CD14-positive monocyte (primary cell): Measurements from ENCODE around the gene PDE11A. TPM values are rescaled to one million over a fixed set of nuclear protein-coding genes. Genes with fewer than 3 reads are reported as not detected.

Experiments used
- DNase-seq, 3 donors: peaks; one replicate each; pipeline ENCODE4 v3.0.0-alpha.2; 2011 to 2022
- H2AFZ ChIP-seq: 2 replicates; pipeline ENCODE4 v1.6.0; 2012; ENCODE audit warnings: mild to moderate bottlenecking, low read depth, low read length, inconsistent platforms; ENCODE audit not compliant: insufficient read depth, poor library complexity, severe bottlenecking
- H3K27ac ChIP-seq, 2 donors: 1 replicate in 1 of 2; 2 replicates in 1 of 2; pipeline ENCODE4 v1.5.1; 2012 to 2013; ENCODE audit warnings: low read length in 2 of 2, control low read depth in 1 of 2, inconsistent platforms in 1 of 2, low read depth in 1 of 2, mild to moderate bottlenecking in 1 of 2
- H3K27me3 ChIP-seq, 2 donors: one replicate each; pipeline versions ENCODE4 v1.6.0 to v1.6.1; 2011 to 2013; ENCODE audit warnings: low read length in 2 of 2; ENCODE audit not compliant: control insufficient read depth in 2 of 2, insufficient read depth in 2 of 2
- H3K36me3 ChIP-seq, 2 donors: replicated peaks in 1 of 2; 1 replicate in 1 of 2; 2 replicates in 1 of 2; pipeline versions ENCODE4 v1.5.1 to v1.6.1; 2012 to 2013; ENCODE audit warnings: low read length in 2 of 2, control low read depth in 1 of 2, inconsistent platforms in 1 of 2, mild to moderate bottlenecking in 1 of 2; ENCODE audit not compliant: insufficient read depth in 2 of 2, control insufficient read depth in 1 of 2
- H3K4me1 ChIP-seq, 2 donors: 1 replicate in 1 of 2; 2 replicates in 1 of 2; pipeline versions ENCODE4 v1.5.1 to v1.6.1; 2012 to 2013; ENCODE audit warnings: low read length in 2 of 2, control low read depth in 1 of 2, inconsistent platforms in 1 of 2, mild to moderate bottlenecking in 1 of 2, moderate library complexity in 1 of 2; ENCODE audit not compliant: insufficient read depth in 2 of 2, control insufficient read depth in 1 of 2
- H3K4me2 ChIP-seq: replicated peaks from 2 replicates; pipeline ENCODE3; 2012; ENCODE audit warnings: low read length, moderate library complexity, mild to moderate bottlenecking; ENCODE audit not compliant: poor library complexity, severe bottlenecking; ENCODE audit errors: extremely low read depth
- H3K4me3 ChIP-seq, 3 experiments: fragments of 200-600 bp in 1 of 3; sonication (generic) in 1 of 3; replicated peaks in 1 of 3; 1 replicate in 2 of 3; 2 replicates in 1 of 3; pipeline ENCODE4 v1.5.1; 2011 to 2013; ENCODE audit warnings: low read length in 3 of 3, mild to moderate bottlenecking in 3 of 3, control low read depth in 2 of 3, low read depth in 2 of 3, inconsistent platforms in 1 of 3, moderate library complexity in 1 of 3
- H3K79me2 ChIP-seq: 2 replicates; pipeline ENCODE4 v1.6.0; 2012; ENCODE audit warnings: mild to moderate bottlenecking, control low read depth, inconsistent platforms, low read length, moderate library complexity; ENCODE audit not compliant: insufficient read depth
- H3K9ac ChIP-seq: 2 replicates; pipeline ENCODE4 v1.6.0; 2017; ENCODE audit warnings: low read length, mild to moderate bottlenecking; ENCODE audit not compliant: insufficient read depth, poor library complexity, severe bottlenecking
- H3K9me3 ChIP-seq, 2 donors: replicated peaks in 1 of 2; 1 replicate in 1 of 2; 2 replicates in 1 of 2; pipeline versions ENCODE4 v1.5.1 to v1.6.1; 2012 to 2013; ENCODE audit warnings: low read length in 2 of 2, control low read depth in 1 of 2; ENCODE audit not compliant: control insufficient read depth in 1 of 2, insufficient read depth in 1 of 2
- H4K20me1 ChIP-seq: 2 replicates; pipeline ENCODE4 v1.6.0; 2012; ENCODE audit warnings: mild to moderate bottlenecking, low read length, control low read depth, moderate library complexity; ENCODE audit not compliant: insufficient read depth
- H3K27ac Mint-ChIP-seq, 7 donors: one replicate each; pipeline ENCODE4 v1.8.0; 2020; ENCODE audit warnings: mild to moderate bottlenecking in 7 of 7, mixed read lengths in 7 of 7, moderate library complexity in 6 of 7, inconsistent platforms in 2 of 7
- H3K27me3 Mint-ChIP-seq, 3 donors: one replicate each; pipeline ENCODE4 v1.8.0; 2021 to 2022; ENCODE audit warnings: low read depth in 3 of 3, mild to moderate bottlenecking in 3 of 3, mixed read lengths in 3 of 3, moderate library complexity in 3 of 3, inconsistent platforms in 1 of 3
- H3K36me3 Mint-ChIP-seq, 2 donors: one replicate each; pipeline ENCODE4 v1.8.0; 2020; ENCODE audit warnings: mixed read lengths in 2 of 2, inconsistent platforms in 1 of 2, mild to moderate bottlenecking in 1 of 2
- H3K4me1 Mint-ChIP-seq: one replicate; pipeline ENCODE4 v1.8.0; 2020; ENCODE audit warnings: mild to moderate bottlenecking, mixed read lengths
- H3K4me3 Mint-ChIP-seq, 2 donors: one replicate each; pipeline ENCODE4 v1.8.0; 2020; ENCODE audit warnings: mild to moderate bottlenecking in 2 of 2, mixed read lengths in 2 of 2, moderate library complexity in 1 of 2
- H3K9me3 Mint-ChIP-seq, 7 donors: one replicate each; pipeline ENCODE4 v1.8.0; 2020 to 2022; ENCODE audit warnings: mixed read lengths in 7 of 7, mild to moderate bottlenecking in 6 of 7, moderate library complexity in 6 of 7, inconsistent platforms in 2 of 7
- WGBS: methylation state at CpG from one replicate; pipeline ENCODE4 v1.1.5; 2013; ENCODE audit warnings: missing lambda C conversion rate; ENCODE audit not compliant: insufficient coverage; 5-methylcytosine and 5-hydroxymethylcytosine counted together
- intact Hi-C, 2 donors: fragments of 100-400 bp; cut with micrococcal nuclease; formaldehyde crosslinking; loops; one replicate each; pipeline versions ENCODE4 v1.15.0 to v1.15.1; 2023
- polyA plus RNA-seq, 3 donors: library from polyadenylated mRNA; depleted of rRNA in 1 of 3; unstranded in 2 of 3; stranded (reverse) in 1 of 3; fragments of 300-500 nt in 2 of 3; fragments of >200 nt in 1 of 3; fragmentation: Illumina TruSeq in 2 of 3; gene quantifications; 1 replicate in 2 of 3; 2 replicates in 1 of 3; pipeline ENCODE4 v1.2.3, GENCODE V29; 2012 to 2021
- TF ChIP-seq, protein P1 (sequence below): fragments of 200-600 bp; IDR thresholded peaks from one replicate; pipeline ENCODE4 v1.8.0; 2022; ENCODE audit warnings: antibody characterized with exemption, mild to moderate bottlenecking

PDE11A gene
- polyA plus RNA-seq, 3 donors, result not detected

DNA sequence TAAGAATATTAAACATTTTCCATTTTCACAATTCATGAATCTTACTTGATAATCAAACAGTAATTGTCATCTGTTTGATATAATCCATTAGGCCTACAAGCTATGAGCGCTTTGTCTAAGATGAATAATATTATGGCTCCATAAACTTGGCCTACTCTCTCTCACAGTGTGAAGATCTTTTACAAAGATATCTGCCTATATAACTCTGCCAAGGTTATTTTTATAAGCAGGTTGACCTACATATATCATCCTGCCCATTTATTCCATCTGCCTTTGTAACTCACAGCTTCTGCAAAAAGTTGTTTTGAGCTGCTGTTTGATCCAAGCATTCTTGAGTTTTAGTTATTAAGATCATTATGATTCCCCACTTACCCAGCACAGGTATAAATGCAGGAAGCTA is 158.3 kb downstream of the PDE11A start:
- H3K4me1 Mint-ChIP-seq, result no peaks in the 10 kb centered on the region
- peaks cover 0 to 1% (median 0%) of the 10 kb centered on the region in 7 donors for H3K9me3 Mint-ChIP-seq
- H3K4me3 Mint-ChIP-seq, result no peak overlapping the region
- no peaks in the 10 kb centered on the region for H3K36me3 Mint-ChIP-seq
- H3K4me3 ChIP-seq, result no peak overlapping the region
- no peak for DNase-seq
- H3K36me3 ChIP-seq, result no peaks in the 10 kb centered on the region
- intact Hi-C loops, result no loop called here
- no peak overlapping the region for H3K27ac Mint-ChIP-seq
- TF ChIP-seq, protein P1, sequence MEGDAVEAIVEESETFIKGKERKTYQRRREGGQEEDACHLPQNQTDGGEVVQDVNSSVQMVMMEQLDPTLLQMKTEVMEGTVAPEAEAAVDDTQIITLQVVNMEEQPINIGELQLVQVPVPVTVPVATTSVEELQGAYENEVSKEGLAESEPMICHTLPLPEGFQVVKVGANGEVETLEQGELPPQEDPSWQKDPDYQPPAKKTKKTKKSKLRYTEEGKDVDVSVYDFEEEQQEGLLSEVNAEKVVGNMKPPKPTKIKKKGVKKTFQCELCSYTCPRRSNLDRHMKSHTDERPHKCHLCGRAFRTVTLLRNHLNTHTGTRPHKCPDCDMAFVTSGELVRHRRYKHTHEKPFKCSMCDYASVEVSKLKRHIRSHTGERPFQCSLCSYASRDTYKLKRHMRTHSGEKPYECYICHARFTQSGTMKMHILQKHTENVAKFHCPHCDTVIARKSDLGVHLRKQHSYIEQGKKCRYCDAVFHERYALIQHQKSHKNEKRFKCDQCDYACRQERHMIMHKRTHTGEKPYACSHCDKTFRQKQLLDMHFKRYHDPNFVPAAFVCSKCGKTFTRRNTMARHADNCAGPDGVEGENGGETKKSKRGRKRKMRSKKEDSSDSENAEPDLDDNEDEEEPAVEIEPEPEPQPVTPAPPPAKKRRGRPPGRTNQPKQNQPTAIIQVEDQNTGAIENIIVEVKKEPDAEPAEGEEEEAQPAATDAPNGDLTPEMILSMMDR, result no peak
- WGBS, result no CpG with 5 or more reads among the region's 1 CpG
- H3K9ac ChIP-seq, result no peak overlapping the region
- H2AFZ ChIP-seq, result no peak overlapping the region
- H3K27me3 ChIP-seq, result no peaks in the 10 kb centered on the region
- H3K79me2 ChIP-seq, result no peaks in the 10 kb centered on the region
- no peaks in the 10 kb centered on the region for H3K9me3 ChIP-seq
- H3K4me2 ChIP-seq, result no peak overlapping the region
- H4K20me1 ChIP-seq, result no peaks in the 10 kb centered on the region
- no peak overlapping the region for H3K27ac ChIP-seq
- H3K27me3 Mint-ChIP-seq, result no peaks in the 10 kb centered on the region
- H3K4me1 ChIP-seq, result no peaks in the 10 kb centered on the region

DNA sequence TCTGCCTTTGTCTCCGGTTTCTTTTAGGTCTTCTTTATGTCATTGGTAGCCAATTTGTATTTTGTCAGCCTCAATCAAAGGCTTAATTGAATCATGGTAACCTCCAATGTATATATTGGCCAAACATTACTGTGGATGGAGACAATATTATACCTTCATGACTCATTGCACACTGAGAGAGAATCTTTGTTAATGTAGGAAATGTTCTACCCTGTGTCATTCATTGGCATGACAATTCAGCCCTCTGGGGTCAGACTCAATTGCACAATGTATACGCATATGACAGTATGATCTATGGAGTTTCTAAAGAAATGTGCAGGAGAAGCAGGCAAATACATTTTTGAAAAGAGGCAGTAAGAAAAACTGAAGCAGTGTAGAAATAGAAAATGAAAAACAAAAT is 162.6 kb downstream of the PDE11A start:
- intact Hi-C loops, result no loop called here
- H3K27ac Mint-ChIP-seq, result no peak overlapping the region
- H3K4me2 ChIP-seq, result no peak overlapping the region
- no peak overlapping the region for H3K9ac ChIP-seq
- no peaks in the 10 kb centered on the region for H3K27me3 Mint-ChIP-seq
- no peaks in the 10 kb centered on the region for H3K9me3 Mint-ChIP-seq
- WGBS, result no CpG with 5 or more reads among the region's 2 CpGs
- H3K27me3 ChIP-seq, result no peaks in the 10 kb centered on the region
- no peak overlapping the region for H3K27ac ChIP-seq
- no peaks in the 10 kb centered on the region for H3K9me3 ChIP-seq
- TF ChIP-seq, protein P1, result no peak
- DNase-seq, result no peak
- no peaks in the 10 kb centered on the region for H4K20me1 ChIP-seq
- H3K4me3 ChIP-seq, result no peak overlapping the region
- H3K36me3 ChIP-seq, result no peaks in the 10 kb centered on the region
- no peak overlapping the region for H2AFZ ChIP-seq
- H3K36me3 Mint-ChIP-seq, result no peaks in the 10 kb centered on the region
- H3K4me3 Mint-ChIP-seq, result no peak overlapping the region
- no peaks in the 10 kb centered on the region for H3K4me1 Mint-ChIP-seq
- no peaks in the 10 kb centered on the region for H3K79me2 ChIP-seq
- no peaks in the 10 kb centered on the region for H3K4me1 ChIP-seq
